ENCODE data around the gene VPS8.

VPS8 gene

GRCh38 chr3:184811999-184812661 lies at the start of gene VPS8:
Gene VPS8, plus strand, starts transcription at chr3:184812166. Its CDS starts 12,467 bp downstream, at chr3:184824633.
- no peaks in the 10 kb centered on the region for H3K36me3 ChIP-seq (ENCODE audit: control insufficient read depth in 1 of 2, insufficient read depth in 2 of 2, low read length in 2 of 2)
- no peaks in the 10 kb centered on the region for H3K27me3 ChIP-seq (ENCODE audit: low read depth, low read length)
- H3K4me1 ChIP-seq (ENCODE audit: control insufficient read depth in 1 of 2, insufficient read depth in 2 of 2, low read length in 2 of 2) = peaks cover 7 to 27% of the 10 kb centered on the region in 2 donors
- peak within 1 kb of the TSS; percentile 73 for H3K27ac ChIP-seq (ENCODE audit: low read length)
- H3K4me3 ChIP-seq (ENCODE audit: low read depth in 1 of 2, low read length in 2 of 2) = peak within 1 kb of the TSS; percentile 91 to 95
- H3K9me3 ChIP-seq (ENCODE audit: control insufficient read depth in 1 of 2, low read length in 2 of 2) = no peaks in the 10 kb centered on the region

- peaks cover 7 to 22% of the 10 kb centered on the region in 2 donors for H3K4me1 ChIP-seq (ENCODE audit: control insufficient read depth in 1 of 2, insufficient read depth in 2 of 2, low read length in 2 of 2)
- no peaks in the 10 kb centered on the region for H3K36me3 ChIP-seq (ENCODE audit: control insufficient read depth in 1 of 2, insufficient read depth in 2 of 2, low read length in 2 of 2)
- no peaks in the 10 kb centered on the region for H3K9me3 ChIP-seq (ENCODE audit: control insufficient read depth in 1 of 2, low read length in 2 of 2)
- H3K4me3 ChIP-seq (ENCODE audit: low read depth in 1 of 2, low read length in 2 of 2) = no peak overlapping the region
- no peaks in the 10 kb centered on the region for H3K27me3 ChIP-seq (ENCODE audit: low read depth, low read length)
- H3K27ac ChIP-seq (ENCODE audit: low read length) = no peak overlapping the region
Observed at GRCh38 chr3:184764191-184764590, 47.8 kb upstream of the VPS8 start.

- H3K36me3 ChIP-seq (ENCODE audit: control insufficient read depth in 1 of 2, insufficient read depth in 2 of 2, low read length in 2 of 2) = no peaks in the 10 kb centered on the region
- no peaks in the 10 kb centered on the region for H3K9me3 ChIP-seq (ENCODE audit: control insufficient read depth in 1 of 2, low read length in 2 of 2)
- H3K4me3 ChIP-seq (ENCODE audit: low read depth in 1 of 2, low read length in 2 of 2) = no peak overlapping the region
- no peak overlapping the region for H3K27ac ChIP-seq (ENCODE audit: low read length)
- peaks cover 7 to 17% of the 10 kb centered on the region in 2 donors for H3K4me1 ChIP-seq (ENCODE audit: control insufficient read depth in 1 of 2, insufficient read depth in 2 of 2, low read length in 2 of 2)
- H3K27me3 ChIP-seq (ENCODE audit: low read depth, low read length) = no peaks in the 10 kb centered on the region
Observed at GRCh38 chr3:184765047-184765729, 46.8 kb upstream of the VPS8 start.

GRCh38 chr3:184765730-184766074 lies 46.3 kb upstream of the VPS8 start:
- Histone ChIP-seq H3K27ac (ENCODE audit: low read length) (no peak overlapping the region), H3K4me1 (ENCODE audit: control insufficient read depth in 1 of 2, insufficient read depth in 2 of 2, low read length in 2 of 2) (peaks cover 7 to 13% of the 10 kb centered on the region in 2 donors), H3K9me3 (ENCODE audit: control insufficient read depth in 1 of 2, low read length in 2 of 2) (no peaks in the 10 kb centered on the region), H3K27me3 (ENCODE audit: low read depth, low read length) (no peaks in the 10 kb centered on the region), H3K4me3 (ENCODE audit: low read depth in 1 of 2, low read length in 2 of 2) (no peak overlapping the region), H3K36me3 (ENCODE audit: control insufficient read depth in 1 of 2, insufficient read depth in 2 of 2, low read length in 2 of 2) (no peaks in the 10 kb centered on the region)

- Histone ChIP-seq H3K36me3 (ENCODE audit: control insufficient read depth in 1 of 2, insufficient read depth in 2 of 2, low read length in 2 of 2) (no peaks in the 10 kb centered on the region), H3K9me3 (ENCODE audit: control insufficient read depth in 1 of 2, low read length in 2 of 2) (no peaks in the 10 kb centered on the region), H3K27ac (ENCODE audit: low read length) (no peak overlapping the region), H3K4me1 (ENCODE audit: control insufficient read depth in 1 of 2, insufficient read depth in 2 of 2, low read length in 2 of 2) (peaks cover 1 to 2% of the 10 kb centered on the region in 2 donors), H3K27me3 (ENCODE audit: low read depth, low read length) (no peaks in the 10 kb centered on the region), H3K4me3 (ENCODE audit: low read depth in 1 of 2, low read length in 2 of 2) (no peak overlapping the region)
Observed at GRCh38 chr3:184766555-184767261, 45.3 kb upstream of the VPS8 start.

GRCh38 chr3:184767377-184767776 lies 44.6 kb upstream of the VPS8 start:
- no peaks in the 10 kb centered on the region for H3K9me3 ChIP-seq (ENCODE audit: control insufficient read depth in 1 of 2, low read length in 2 of 2)
- no peaks in the 10 kb centered on the region for H3K36me3 ChIP-seq (ENCODE audit: control insufficient read depth in 1 of 2, insufficient read depth in 2 of 2, low read length in 2 of 2)
- H3K4me1 ChIP-seq (ENCODE audit: control insufficient read depth in 1 of 2, insufficient read depth in 2 of 2, low read length in 2 of 2) = no peaks in the 10 kb centered on the region
- no peaks in the 10 kb centered on the region for H3K27me3 ChIP-seq (ENCODE audit: low read depth, low read length)
- no peak overlapping the region for H3K27ac ChIP-seq (ENCODE audit: low read length)
- H3K4me3 ChIP-seq (ENCODE audit: low read depth in 1 of 2, low read length in 2 of 2) = no peak overlapping the region

GRCh38 chr3:184769382-184770170 lies 42.4 kb upstream of the VPS8 start:
- H3K4me1 ChIP-seq (ENCODE audit: control insufficient read depth in 1 of 2, insufficient read depth in 2 of 2, low read length in 2 of 2) = no peaks in the 10 kb centered on the region
- H3K27me3 ChIP-seq (ENCODE audit: low read depth, low read length) = no peaks in the 10 kb centered on the region
- H3K4me3 ChIP-seq (ENCODE audit: low read depth in 1 of 2, low read length in 2 of 2) = no peak overlapping the region
- H3K27ac ChIP-seq (ENCODE audit: low read length) = no peak overlapping the region
- H3K9me3 ChIP-seq (ENCODE audit: control insufficient read depth in 1 of 2, low read length in 2 of 2) = no peaks in the 10 kb centered on the region
- no peaks in the 10 kb centered on the region for H3K36me3 ChIP-seq (ENCODE audit: control insufficient read depth in 1 of 2, insufficient read depth in 2 of 2, low read length in 2 of 2)

GRCh38 chr3:184770541-184770940 lies 41.4 kb upstream of the VPS8 start:
- no peaks in the 10 kb centered on the region for H3K36me3 ChIP-seq (ENCODE audit: control insufficient read depth in 1 of 2, insufficient read depth in 2 of 2, low read length in 2 of 2)
- no peak overlapping the region for H3K4me3 ChIP-seq (ENCODE audit: low read depth in 1 of 2, low read length in 2 of 2)
- H3K27ac ChIP-seq (ENCODE audit: low read length) = no peak overlapping the region
- no peaks in the 10 kb centered on the region for H3K27me3 ChIP-seq (ENCODE audit: low read depth, low read length)
- no peaks in the 10 kb centered on the region for H3K4me1 ChIP-seq (ENCODE audit: control insufficient read depth in 1 of 2, insufficient read depth in 2 of 2, low read length in 2 of 2)
- H3K9me3 ChIP-seq (ENCODE audit: control insufficient read depth in 1 of 2, low read length in 2 of 2) = no peaks in the 10 kb centered on the region

GRCh38 chr3:184771301-184772127 lies 40.5 kb upstream of the VPS8 start:
- no peaks in the 10 kb centered on the region for H3K27me3 ChIP-seq (ENCODE audit: low read depth, low read length)
- no peak overlapping the region for H3K27ac ChIP-seq (ENCODE audit: low read length)
- no peak overlapping the region for H3K4me3 ChIP-seq (ENCODE audit: low read depth in 1 of 2, low read length in 2 of 2)
- H3K9me3 ChIP-seq (ENCODE audit: control insufficient read depth in 1 of 2, low read length in 2 of 2) = no peaks in the 10 kb centered on the region
- H3K4me1 ChIP-seq (ENCODE audit: control insufficient read depth in 1 of 2, insufficient read depth in 2 of 2, low read length in 2 of 2) = no peaks in the 10 kb centered on the region
- H3K36me3 ChIP-seq (ENCODE audit: control insufficient read depth in 1 of 2, insufficient read depth in 2 of 2, low read length in 2 of 2) = no peaks in the 10 kb centered on the region

GRCh38 chr3:184772667-184773272 lies 39.2 kb upstream of the VPS8 start:
- H3K27ac ChIP-seq (ENCODE audit: low read length) = no peak overlapping the region
- H3K4me3 ChIP-seq (ENCODE audit: low read depth in 1 of 2, low read length in 2 of 2) = no peak overlapping the region

More at GRCh38 chr3:184772667-184773272, 39.2 kb upstream of the VPS8 start:
- Histone ChIP-seq H3K36me3 (ENCODE audit: control insufficient read depth in 1 of 2, insufficient read depth in 2 of 2, low read length in 2 of 2) (no peaks in the 10 kb centered on the region), H3K27me3 (ENCODE audit: low read depth, low read length) (no peaks in the 10 kb centered on the region), H3K4me1 (ENCODE audit: control insufficient read depth in 1 of 2, insufficient read depth in 2 of 2, low read length in 2 of 2) (no peaks in the 10 kb centered on the region), H3K9me3 (ENCODE audit: control insufficient read depth in 1 of 2, low read length in 2 of 2) (no peaks in the 10 kb centered on the region)

All from muscle layer of duodenum (tissue), 2 donors.